ENCODE data around the gene BCAT1.
A peak's percentile ranks its signal among the peaks of the same experiment; 100 is the strongest.
"Not testable (repeated sequence)": the region's sequence is repeated elsewhere in the genome, so short reads cannot be mapped to it uniquely, and the experiment has no call there.

BCAT1 gene

GRCh38 chr12:24899503-24900075 is 49.3 kb downstream of the BCAT1 start:
- DNase-seq (ENCODE audit: low read depth), result no peak

- no peak for DNase-seq (ENCODE audit: low read depth)
These were observed 50.3 kb downstream of the BCAT1 start for GRCh38 chr12:24898606-24899005.

GRCh38 chr12:24898185-24898584 is 50.7 kb downstream of the BCAT1 start:
- DNase-seq (ENCODE audit: low read depth), result no peak

- no peak for DNase-seq (ENCODE audit: low read depth)
These were observed 52.7 kb downstream of the BCAT1 start for GRCh38 chr12:24896171-24896570.

GRCh38 chr12:24895612-24896011 is 53.3 kb downstream of the BCAT1 start:
- peak; percentile 58 for DNase-seq (ENCODE audit: low read depth)

GRCh38 chr12:24894879-24895278 is 54.0 kb downstream of the BCAT1 start:
- DNase-seq (ENCODE audit: low read depth), result no peak

GRCh38 chr12:24890048-24890803 is 58.7 kb downstream of the BCAT1 start:
- no peak for DNase-seq (ENCODE audit: low read depth)

- no peak for DNase-seq (ENCODE audit: low read depth)
These were observed 59.5 kb downstream of the BCAT1 start for GRCh38 chr12:24889411-24889810.

- no peak for DNase-seq (ENCODE audit: low read depth)
These were observed 60.1 kb downstream of the BCAT1 start for GRCh38 chr12:24888813-24889212.

- no peak for DNase-seq (ENCODE audit: low read depth)
These were observed 64.0 kb downstream of the BCAT1 start for GRCh38 chr12:24884911-24885310.

- DNase-seq (ENCODE audit: low read depth), result no peak
These were observed 67.1 kb downstream of the BCAT1 start for GRCh38 chr12:24881724-24882371.

- no peak for DNase-seq (ENCODE audit: low read depth)
These were observed 67.7 kb downstream of the BCAT1 start for GRCh38 chr12:24881227-24881626.

GRCh38 chr12:24880732-24881131 is 68.2 kb downstream of the BCAT1 start:
- no peak for DNase-seq (ENCODE audit: low read depth)

GRCh38 chr12:24879644-24880043 is 69.3 kb downstream of the BCAT1 start:
- peak; percentile 40 for DNase-seq (ENCODE audit: low read depth)

GRCh38 chr12:24875014-24875413 is 73.9 kb downstream of the BCAT1 start:
- DNase-seq (ENCODE audit: low read depth), result no peak

- no peak for DNase-seq (ENCODE audit: low read depth)
These were observed 76.7 kb downstream of the BCAT1 start for GRCh38 chr12:24872211-24872610.

- DNase-seq (ENCODE audit: low read depth), result not testable (repeated sequence)
These were observed 82.8 kb downstream of the BCAT1 start for GRCh38 chr12:24866139-24866538.

GRCh38 chr12:24864796-24865125 is 84.1 kb downstream of the BCAT1 start:
- no peak for DNase-seq (ENCODE audit: low read depth)

- DNase-seq (ENCODE audit: low read depth), result peak; percentile 93
These were observed 86.9 kb downstream of the BCAT1 start for GRCh38 chr12:24861766-24862540.

GRCh38 chr12:24860546-24860945 is 88.4 kb downstream of the BCAT1 start:
- peak; percentile 83 for DNase-seq (ENCODE audit: low read depth)

GRCh38 chr12:24856541-24856940 is 92.4 kb downstream of the BCAT1 start:
- DNase-seq (ENCODE audit: low read depth), result no peak

GRCh38 chr12:24854908-24855307 is 94.0 kb downstream of the BCAT1 start:
- peak; percentile 55 for DNase-seq (ENCODE audit: low read depth)

- no peak for DNase-seq (ENCODE audit: low read depth)
These were observed 94.9 kb downstream of the BCAT1 start for GRCh38 chr12:24854017-24854416.
